GM12878 (cell line): ENCODE measurements around the gene KIFAP3. TPM values are rescaled to one million over a fixed set of nuclear protein-coding genes. Genes with fewer than 3 reads are reported as not detected.

Experiments used
- BACH1 ChIP-seq: fragments of 450-650 bp; IDR thresholded peaks from 2 replicates; pipeline ENCODE4 v1.6.1; 2017; ENCODE audit warnings: mild to moderate bottlenecking, borderline replicate concordance
- EED ChIP-seq: sonication (generic); IDR thresholded peaks from 2 replicates; pipeline ENCODE4 v1.6.1; 2016; ENCODE audit warnings: antibody characterized with exemption, low read depth
- FOXK2 ChIP-seq: fragments of 450-650 bp; IDR thresholded peaks from 2 replicates; pipeline ENCODE4 v1.6.1; 2017; ENCODE audit warnings: mild to moderate bottlenecking, moderate library complexity
- FOXM1 ChIP-seq: IDR thresholded peaks from 2 replicates; pipeline ENCODE4 v1.6.1; 2012; ENCODE audit warnings: low read depth, mild to moderate bottlenecking, inconsistent platforms, low read length, moderate library complexity
- GATAD2B ChIP-seq: fragments of 450-650 bp; conservative IDR thresholded peaks from 2 replicates; pipeline ENCODE4 v1.6.1; 2017; ENCODE audit warnings: low read depth, mild to moderate bottlenecking, moderate library complexity
- IKZF1 ChIP-seq: fragments of 450-650 bp; conservative IDR thresholded peaks from 2 replicates; pipeline ENCODE4 v1.6.1; 2017; ENCODE audit warnings: antibody characterized with exemption, mild to moderate bottlenecking
- JUNB ChIP-seq: IDR thresholded peaks from 2 replicates; pipeline ENCODE4 v1.6.1; 2016; ENCODE audit warnings: antibody characterized with exemption, mild to moderate bottlenecking
- MEF2B ChIP-seq: fragments of 450-650 bp; IDR thresholded peaks from 2 replicates; pipeline ENCODE4 v1.6.1; 2018; ENCODE audit warnings: mild to moderate bottlenecking, moderate library complexity; ENCODE audit not compliant: partially characterized antibody, poor library complexity, severe bottlenecking
- NBN ChIP-seq: fragments of 450-650 bp; IDR thresholded peaks from 2 replicates; pipeline ENCODE4 v1.6.1; 2016
- POLR2AphosphoS2 ChIP-seq: IDR thresholded peaks from 2 replicates; pipeline ENCODE4 v1.6.1; 2011; ENCODE audit warnings: low read depth, mild to moderate bottlenecking, low read length, improper control_type of control experiment, moderate library complexity
- POU2F2 ChIP-seq: IDR thresholded peaks from 3 replicates; pipeline ENCODE4 v1.6.1; 2011; ENCODE audit warnings: low read depth, mild to moderate bottlenecking, low read length, borderline replicate concordance
- SIN3A ChIP-seq: IDR thresholded peaks from 2 replicates; pipeline ENCODE4 v1.6.1; 2012; ENCODE audit warnings: low read depth, low read length, improper control_type of control experiment
- SREBF1 ChIP-seq: IDR thresholded peaks from 2 replicates; pipeline ENCODE4 v1.6.1; 2012; ENCODE audit warnings: mild to moderate bottlenecking, low read length
- SRF ChIP-seq, 2 experiments: IDR thresholded peaks; 2 replicates each; pipeline ENCODE4 v1.6.1; 2011; ENCODE audit warnings: low read depth in 2 of 2, low read length in 2 of 2, mild to moderate bottlenecking in 1 of 2, moderate library complexity in 1 of 2
- ZNF384 ChIP-seq: IDR thresholded peaks from 2 replicates; pipeline ENCODE4 v1.6.1; 2012; ENCODE audit warnings: low read depth, mild to moderate bottlenecking, low read length, improper control_type of control experiment, borderline replicate concordance
- polyA plus RNA-seq, 11 experiments: library from polyadenylated mRNA; depleted of rRNA in 4 of 11; unstranded in 6 of 11; stranded (reverse) in 5 of 11; fragments of >200 nt; fragmentation: Nextera tagmentation in 4 of 11; fragmentation: Illumina TruSeq in 1 of 11; extraction: Ambion mirVana in 4 of 11; extraction: Trizol in 1 of 11; gene quantifications; 1 replicate in 1 of 11; 2 replicates in 10 of 11; pipeline versions ENCODE4 v1.2.1 to v1.2.3, GENCODE V29; 2011 to 2016; ENCODE audit warnings: inconsistent platforms in 2 of 11, missing spikeins in 2 of 11, low read depth in 1 of 11
- total RNA-seq, 4 experiments: library from RNA; depleted of rRNA in 3 of 4; stranded (reverse); fragments of >200 nt in 3 of 4; fragmentation: Illumina TruSeq in 1 of 4; extraction: Trizol in 1 of 4; gene quantifications; 2 replicates each; pipeline versions ENCODE4 v1.2.1 to v1.2.3, GENCODE V29; 2013 to 2021
- TF ChIP-seq, protein P1 (sequence below): IDR thresholded peaks from 2 replicates; pipeline ENCODE4 v1.6.1; 2012; ENCODE audit warnings: improper control_type of control experiment, low read depth, low read length; ENCODE audit not compliant: insufficient replicate concordance
- TF ChIP-seq, protein P2 (sequence below): fragments of 450-650 bp; IDR thresholded peaks from 2 replicates; pipeline ENCODE4 v1.6.1; 2018; ENCODE audit warnings: borderline replicate concordance, mild to moderate bottlenecking; ENCODE audit not compliant: partially characterized antibody
- TF ChIP-seq, protein P3 (sequence below): fragments of 450-650 bp; conservative IDR thresholded peaks from 2 replicates; pipeline ENCODE4 v1.6.1; 2017; ENCODE audit warnings: mild to moderate bottlenecking, moderate library complexity
- TF ChIP-seq, protein P4 (sequence below): IDR thresholded peaks from 2 replicates; pipeline ENCODE4 v1.6.1; 2012; ENCODE audit warnings: low read depth, low read length, improper control_type of control experiment

The KIFAP3 gene
- total and polyA plus RNA-seq, 10 of the 15 experiments (the other 5 are each of a cell fraction or from before 2014, with no cell fraction given) = 13.7 to 100 (median 18.9) TPM

DNA sequence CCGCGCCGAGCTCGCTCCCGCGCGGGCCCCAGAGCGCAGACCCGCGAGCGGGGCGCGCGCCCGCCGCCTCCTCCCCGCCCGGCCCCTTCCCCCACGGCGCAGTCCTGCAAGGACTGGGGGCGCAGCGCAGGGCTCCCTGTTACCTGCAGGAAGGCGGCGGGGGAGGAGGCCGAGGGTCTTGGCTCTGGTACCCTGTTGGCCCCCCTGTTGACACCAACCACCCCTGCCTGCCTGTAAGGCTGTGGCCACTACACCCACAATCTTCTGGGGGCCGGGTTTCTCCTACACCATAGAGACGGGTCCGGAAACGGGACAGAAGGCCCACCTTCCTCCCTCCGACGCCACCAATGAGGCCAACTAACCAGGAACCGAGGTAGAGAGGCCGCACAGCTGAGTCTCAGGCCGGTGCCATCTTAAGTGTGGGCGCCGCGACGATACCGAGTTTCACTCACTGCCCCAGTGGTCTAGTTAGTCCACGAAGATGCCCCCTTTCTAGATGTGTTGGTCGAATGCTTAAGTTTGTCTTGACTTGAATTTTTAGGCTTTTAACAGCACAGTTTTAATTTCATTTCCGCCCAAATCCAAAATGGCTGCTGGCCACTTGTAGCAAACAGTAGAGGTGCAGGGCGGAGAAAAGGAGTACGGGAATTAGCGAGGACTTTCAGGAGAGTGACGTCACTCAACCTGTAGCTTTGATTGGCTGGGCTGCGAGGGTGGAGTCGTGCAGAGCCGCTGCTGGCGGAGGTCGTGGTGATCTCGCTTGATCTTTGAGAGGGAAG, 180.7 kb downstream of the KIFAP3 start, which contains the start of gene SCYL3 (continued):
- TF ChIP-seq SRF (IDR thresholded peaks at IDR 0.05; ENCODE audit: low read depth in 2 of 2, low read length in 2 of 2) (0 out of 4 replicates have a peak, but pooled peaks of 1 of the 2 experiments have one; percentile 18), POLR2AphosphoS2 (no peak), GATAD2B (peak; percentile 87), BACH1 (peak; percentile 44; the same call in 1 of the 2 replicates), EED (peak; percentile 64), IKZF1 (peak; percentile 99), NBN (peak; percentile 100), MEF2B (peak; percentile 54), FOXM1 (no peak), ZNF384 (no peak), SIN3A (peak; percentile 72), FOXK2 (no peak), SREBF1 (0 out of 2 replicates have a peak, but pooled peaks have one; percentile 52), JUNB (peak; percentile 15; the same call in 1 of the 2 replicates), POU2F2 (peak; percentile 81; the same call in 1 of the 3 replicates)
- TF ChIP-seq, protein P1, sequence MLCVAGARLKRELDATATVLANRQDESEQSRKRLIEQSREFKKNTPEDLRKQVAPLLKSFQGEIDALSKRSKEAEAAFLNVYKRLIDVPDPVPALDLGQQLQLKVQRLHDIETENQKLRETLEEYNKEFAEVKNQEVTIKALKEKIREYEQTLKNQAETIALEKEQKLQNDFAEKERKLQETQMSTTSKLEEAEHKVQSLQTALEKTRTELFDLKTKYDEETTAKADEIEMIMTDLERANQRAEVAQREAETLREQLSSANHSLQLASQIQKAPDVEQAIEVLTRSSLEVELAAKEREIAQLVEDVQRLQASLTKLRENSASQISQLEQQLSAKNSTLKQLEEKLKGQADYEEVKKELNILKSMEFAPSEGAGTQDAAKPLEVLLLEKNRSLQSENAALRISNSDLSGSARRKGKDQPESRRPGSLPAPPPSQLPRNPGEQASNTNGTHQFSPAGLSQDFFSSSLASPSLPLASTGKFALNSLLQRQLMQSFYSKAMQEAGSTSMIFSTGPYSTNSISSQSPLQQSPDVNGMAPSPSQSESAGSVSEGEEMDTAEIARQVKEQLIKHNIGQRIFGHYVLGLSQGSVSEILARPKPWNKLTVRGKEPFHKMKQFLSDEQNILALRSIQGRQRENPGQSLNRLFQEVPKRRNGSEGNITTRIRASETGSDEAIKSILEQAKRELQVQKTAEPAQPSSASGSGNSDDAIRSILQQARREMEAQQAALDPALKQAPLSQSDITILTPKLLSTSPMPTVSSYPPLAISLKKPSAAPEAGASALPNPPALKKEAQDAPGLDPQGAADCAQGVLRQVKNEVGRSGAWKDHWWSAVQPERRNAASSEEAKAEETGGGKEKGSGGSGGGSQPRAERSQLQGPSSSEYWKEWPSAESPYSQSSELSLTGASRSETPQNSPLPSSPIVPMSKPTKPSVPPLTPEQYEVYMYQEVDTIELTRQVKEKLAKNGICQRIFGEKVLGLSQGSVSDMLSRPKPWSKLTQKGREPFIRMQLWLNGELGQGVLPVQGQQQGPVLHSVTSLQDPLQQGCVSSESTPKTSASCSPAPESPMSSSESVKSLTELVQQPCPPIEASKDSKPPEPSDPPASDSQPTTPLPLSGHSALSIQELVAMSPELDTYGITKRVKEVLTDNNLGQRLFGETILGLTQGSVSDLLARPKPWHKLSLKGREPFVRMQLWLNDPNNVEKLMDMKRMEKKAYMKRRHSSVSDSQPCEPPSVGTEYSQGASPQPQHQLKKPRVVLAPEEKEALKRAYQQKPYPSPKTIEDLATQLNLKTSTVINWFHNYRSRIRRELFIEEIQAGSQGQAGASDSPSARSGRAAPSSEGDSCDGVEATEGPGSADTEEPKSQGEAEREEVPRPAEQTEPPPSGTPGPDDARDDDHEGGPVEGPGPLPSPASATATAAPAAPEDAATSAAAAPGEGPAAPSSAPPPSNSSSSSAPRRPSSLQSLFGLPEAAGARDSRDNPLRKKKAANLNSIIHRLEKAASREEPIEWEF = no peak
- TF ChIP-seq, protein P2, sequence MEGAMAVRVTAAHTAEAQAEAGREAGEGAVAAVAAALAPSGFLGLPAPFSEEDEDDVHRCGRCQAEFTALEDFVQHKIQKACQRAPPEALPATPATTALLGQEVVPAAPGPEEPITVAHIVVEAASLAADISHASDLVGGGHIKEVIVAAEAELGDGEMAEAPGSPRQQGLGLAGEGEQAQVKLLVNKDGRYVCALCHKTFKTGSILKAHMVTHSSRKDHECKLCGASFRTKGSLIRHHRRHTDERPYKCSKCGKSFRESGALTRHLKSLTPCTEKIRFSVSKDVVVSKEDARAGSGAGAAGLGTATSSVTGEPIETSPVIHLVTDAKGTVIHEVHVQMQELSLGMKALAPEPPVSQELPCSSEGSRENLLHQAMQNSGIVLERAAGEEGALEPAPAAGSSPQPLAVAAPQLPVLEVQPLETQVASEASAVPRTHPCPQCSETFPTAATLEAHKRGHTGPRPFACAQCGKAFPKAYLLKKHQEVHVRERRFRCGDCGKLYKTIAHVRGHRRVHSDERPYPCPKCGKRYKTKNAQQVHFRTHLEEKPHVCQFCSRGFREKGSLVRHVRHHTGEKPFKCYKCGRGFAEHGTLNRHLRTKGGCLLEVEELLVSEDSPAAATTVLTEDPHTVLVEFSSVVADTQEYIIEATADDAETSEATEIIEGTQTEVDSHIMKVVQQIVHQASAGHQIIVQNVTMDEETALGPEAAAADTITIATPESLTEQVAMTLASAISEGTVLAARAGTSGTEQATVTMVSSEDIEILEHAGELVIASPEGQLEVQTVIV = peak; percentile 95
- TF ChIP-seq, protein P3, sequence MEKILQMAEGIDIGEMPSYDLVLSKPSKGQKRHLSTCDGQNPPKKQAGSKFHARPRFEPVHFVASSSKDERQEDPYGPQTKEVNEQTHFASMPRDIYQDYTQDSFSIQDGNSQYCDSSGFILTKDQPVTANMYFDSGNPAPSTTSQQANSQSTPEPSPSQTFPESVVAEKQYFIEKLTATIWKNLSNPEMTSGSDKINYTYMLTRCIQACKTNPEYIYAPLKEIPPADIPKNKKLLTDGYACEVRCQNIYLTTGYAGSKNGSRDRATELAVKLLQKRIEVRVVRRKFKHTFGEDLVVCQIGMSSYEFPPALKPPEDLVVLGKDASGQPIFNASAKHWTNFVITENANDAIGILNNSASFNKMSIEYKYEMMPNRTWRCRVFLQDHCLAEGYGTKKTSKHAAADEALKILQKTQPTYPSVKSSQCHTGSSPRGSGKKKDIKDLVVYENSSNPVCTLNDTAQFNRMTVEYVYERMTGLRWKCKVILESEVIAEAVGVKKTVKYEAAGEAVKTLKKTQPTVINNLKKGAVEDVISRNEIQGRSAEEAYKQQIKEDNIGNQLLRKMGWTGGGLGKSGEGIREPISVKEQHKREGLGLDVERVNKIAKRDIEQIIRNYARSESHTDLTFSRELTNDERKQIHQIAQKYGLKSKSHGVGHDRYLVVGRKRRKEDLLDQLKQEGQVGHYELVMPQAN = no peak
- TF ChIP-seq, protein P4, sequence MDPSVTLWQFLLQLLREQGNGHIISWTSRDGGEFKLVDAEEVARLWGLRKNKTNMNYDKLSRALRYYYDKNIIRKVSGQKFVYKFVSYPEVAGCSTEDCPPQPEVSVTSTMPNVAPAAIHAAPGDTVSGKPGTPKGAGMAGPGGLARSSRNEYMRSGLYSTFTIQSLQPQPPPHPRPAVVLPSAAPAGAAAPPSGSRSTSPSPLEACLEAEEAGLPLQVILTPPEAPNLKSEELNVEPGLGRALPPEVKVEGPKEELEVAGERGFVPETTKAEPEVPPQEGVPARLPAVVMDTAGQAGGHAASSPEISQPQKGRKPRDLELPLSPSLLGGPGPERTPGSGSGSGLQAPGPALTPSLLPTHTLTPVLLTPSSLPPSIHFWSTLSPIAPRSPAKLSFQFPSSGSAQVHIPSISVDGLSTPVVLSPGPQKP = peak; percentile 93
